Measurements from ENCODE around the gene PCDHGA4.
"Not testable (repeated sequence)": the region's sequence is repeated elsewhere in the genome, so short reads cannot be mapped to it uniquely, and the experiment has no call there.

PCDHGA4 gene

GRCh38 chr5:141354900-141355469 is at the start of gene PCDHGA4:
Gene PCDHGA4, plus strand, starts transcription at chr5:141355021. Its CDS starts 87 bp downstream, at chr5:141355108.
- no peaks in the 10 kb centered on the region for H3K9me3 ChIP-seq (ENCODE audit: control insufficient read depth, insufficient read depth, low read depth, low read length)
- TF ChIP-seq ZFP37 (tag by site-specific recombination; IDR thresholded peaks at IDR 0.05) (no peak), ZNF654 (tag by site-specific recombination; IDR thresholded peaks at IDR 0.05; ENCODE audit: low read depth) (peak; percentile 21), ZNF777 (tag by site-specific recombination; IDR thresholded peaks at IDR 0.05; ENCODE audit: borderline replicate concordance) (no peak), ZNF416 (tag by site-specific recombination; IDR thresholded peaks at IDR 0.05) (no peak)
- no peak within 1 kb of the TSS for H3K27ac ChIP-seq (ENCODE audit: extremely low read depth, low read depth, low read length)
- CTCF ChIA-PET, result interaction anchor here (0.7 to 2.6 kb wide), 19 partner anchors 9 to 213 kb away, joined by 3 to 17 read pairs (median 5); partner anchors contain the start of genes PCDHGA2, PCDHGA5 and TAF7
- H3K36me3 ChIP-seq (ENCODE audit: control insufficient read depth in 2 of 2, insufficient read depth in 1 of 2, low read length in 2 of 2), result no peaks in the 10 kb centered on the region
- POLR2A ChIA-PET, result no interaction called here
- peaks cover 2% of the 10 kb centered on the region; the same call in 1 of the 2 replicates for H3K4me1 ChIP-seq (ENCODE audit: control insufficient read depth, insufficient read depth, low read length)
- H3K4me3 ChIP-seq (ENCODE audit: low read depth, low read length), result peak within 1 kb of the TSS; percentile 13

DNA sequence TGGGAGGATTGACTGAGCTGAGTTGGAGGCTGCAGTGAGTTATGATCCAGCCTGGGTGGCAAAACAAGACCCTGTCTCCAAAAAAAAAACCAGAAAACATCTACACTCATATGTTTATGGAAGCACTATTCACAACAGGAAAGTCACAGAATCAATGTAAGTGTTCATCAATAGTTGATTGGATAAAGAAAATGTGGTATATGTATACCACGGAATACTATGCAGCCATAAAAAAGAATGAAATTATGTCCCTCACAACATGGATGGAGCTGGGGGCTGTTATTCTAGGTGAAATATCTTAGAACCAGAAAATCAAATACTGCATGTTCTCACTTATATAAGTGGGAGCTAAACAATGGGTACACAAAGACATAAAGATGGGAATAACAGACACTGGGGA is 48.2 kb upstream of the PCDHGA4 start:
- POLR2A ChIA-PET, result no interaction called here
- TF ChIP-seq ZNF747 (tag by site-specific recombination; IDR thresholded peaks at IDR 0.05) (no peak), ZNF146 (tag by site-specific recombination; IDR thresholded peaks at IDR 0.05) (peak; percentile 31; the same call in 1 of the 2 replicates), ZFP37 (tag by site-specific recombination; IDR thresholded peaks at IDR 0.05) (no peak), ZBTB6 (tag by site-specific recombination; IDR thresholded peaks at IDR 0.05) (no peak)
- Histone ChIP-seq H3K4me3 (ENCODE audit: low read depth, low read length) (no peak overlapping the region), H3K9me3 (ENCODE audit: control insufficient read depth, insufficient read depth, low read depth, low read length) (no peaks in the 10 kb centered on the region; the same call in 1 of the 2 replicates), H3K36me3 (ENCODE audit: control insufficient read depth in 2 of 2, insufficient read depth in 1 of 2, low read length in 2 of 2) (no peaks in the 10 kb centered on the region), H3K27ac (ENCODE audit: extremely low read depth, low read depth, low read length) (no peak overlapping the region), H3K4me1 (ENCODE audit: control insufficient read depth, insufficient read depth, low read length) (no peaks in the 10 kb centered on the region)
- CTCF ChIA-PET, result interaction anchor here (0.7 kb wide), 1 partner anchor 14 kb away, joined by 4 read pairs; the partner anchor contains the start of gene TAF7

DNA sequence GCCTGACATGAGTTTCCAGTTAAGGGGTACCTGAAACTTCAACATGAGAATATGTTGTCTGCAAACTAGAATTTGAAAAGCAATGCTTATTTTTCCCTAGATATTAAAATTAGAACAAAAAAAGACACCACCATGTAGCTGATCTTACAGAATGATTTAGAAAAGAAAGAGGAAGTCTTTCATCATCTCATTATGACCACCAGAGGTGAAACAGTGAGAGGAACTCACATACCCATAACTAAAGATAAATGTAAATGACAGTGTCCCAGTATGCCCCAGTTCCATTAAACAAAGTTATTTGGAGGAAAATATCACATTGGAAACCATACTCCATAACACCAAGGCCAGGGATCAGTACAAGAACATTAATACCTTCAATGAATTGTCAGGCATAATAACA is 41.1 kb upstream of the PCDHGA4 start:
- POLR2A ChIA-PET, result no interaction called here
- no peaks in the 10 kb centered on the region for H3K4me1 ChIP-seq (ENCODE audit: control insufficient read depth, insufficient read depth, low read length)
- TF ChIP-seq ZNF169 (tag by site-specific recombination; IDR thresholded peaks at IDR 0.05) (no peak), ZNF658 (tag by site-specific recombination; IDR thresholded peaks at IDR 0.05) (no peak), ZNF837 (tag by site-specific recombination; IDR thresholded peaks at IDR 0.05) (no peak)
- TF ChIP-seq, protein P1, sequence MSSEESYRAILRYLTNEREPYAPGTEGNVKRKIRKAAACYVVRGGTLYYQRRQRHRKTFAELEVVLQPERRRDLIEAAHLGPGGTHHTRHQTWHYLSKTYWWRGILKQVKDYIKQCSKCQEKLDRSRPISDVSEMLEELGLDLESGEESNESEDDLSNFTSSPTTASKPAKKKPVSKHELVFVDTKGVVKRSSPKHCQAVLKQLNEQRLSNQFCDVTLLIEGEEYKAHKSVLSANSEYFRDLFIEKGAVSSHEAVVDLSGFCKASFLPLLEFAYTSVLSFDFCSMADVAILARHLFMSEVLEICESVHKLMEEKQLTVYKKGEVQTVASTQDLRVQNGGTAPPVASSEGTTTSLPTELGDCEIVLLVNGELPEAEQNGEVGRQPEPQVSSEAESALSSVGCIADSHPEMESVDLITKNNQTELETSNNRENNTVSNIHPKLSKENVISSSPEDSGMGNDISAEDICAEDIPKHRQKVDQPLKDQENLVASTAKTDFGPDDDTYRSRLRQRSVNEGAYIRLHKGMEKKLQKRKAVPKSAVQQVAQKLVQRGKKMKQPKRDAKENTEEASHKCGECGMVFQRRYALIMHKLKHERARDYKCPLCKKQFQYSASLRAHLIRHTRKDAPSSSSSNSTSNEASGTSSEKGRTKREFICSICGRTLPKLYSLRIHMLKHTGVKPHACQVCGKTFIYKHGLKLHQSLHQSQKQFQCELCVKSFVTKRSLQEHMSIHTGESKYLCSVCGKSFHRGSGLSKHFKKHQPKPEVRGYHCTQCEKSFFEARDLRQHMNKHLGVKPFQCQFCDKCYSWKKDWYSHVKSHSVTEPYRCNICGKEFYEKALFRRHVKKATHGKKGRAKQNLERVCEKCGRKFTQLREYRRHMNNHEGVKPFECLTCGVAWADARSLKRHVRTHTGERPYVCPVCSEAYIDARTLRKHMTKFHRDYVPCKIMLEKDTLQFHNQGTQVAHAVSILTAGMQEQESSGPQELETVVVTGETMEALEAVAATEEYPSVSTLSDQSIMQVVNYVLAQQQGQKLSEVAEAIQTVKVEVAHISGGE (tag by site-specific recombination; conservative IDR thresholded peaks at IDR 0.05; ENCODE audit: low read depth), result no peak
- CTCF ChIA-PET, result no interaction called here
- no peak overlapping the region for H3K4me3 ChIP-seq (ENCODE audit: low read depth, low read length)
- H3K27ac ChIP-seq (ENCODE audit: extremely low read depth, low read depth, low read length), result no peak overlapping the region
- no peaks in the 10 kb centered on the region for H3K9me3 ChIP-seq (ENCODE audit: control insufficient read depth, insufficient read depth, low read depth, low read length)
- peaks cover 4 to 9% of the 10 kb centered on the region in 2 experiments; a peak in 2 of 3 replicates for H3K36me3 ChIP-seq (ENCODE audit: control insufficient read depth in 2 of 2, insufficient read depth in 1 of 2, low read length in 2 of 2)

- POLR2A ChIA-PET, result interaction anchor here (0.5 kb wide), 1 partner anchor 264 kb away, joined by 3 read pairs; no protein-coding TSS in a partner anchor
- H3K36me3 ChIP-seq (ENCODE audit: control insufficient read depth in 2 of 2, insufficient read depth in 1 of 2, low read length in 2 of 2), result peaks cover 4 to 21% of the 10 kb centered on the region in 2 experiments; a peak in 2 of 3 replicates
Observed at GRCh38 chr5:141316963-141317362, 37.9 kb upstream of the PCDHGA4 start.

More at GRCh38 chr5:141316963-141317362, 37.9 kb upstream of the PCDHGA4 start:
- not testable (repeated sequence) for H3K9me3 ChIP-seq (ENCODE audit: control insufficient read depth, insufficient read depth, low read depth, low read length); H3K4me1 ChIP-seq (ENCODE audit: control insufficient read depth, insufficient read depth, low read length); H3K27ac ChIP-seq (ENCODE audit: extremely low read depth, low read depth, low read length); H3K4me3 ChIP-seq (ENCODE audit: low read depth, low read length)
- CTCF ChIA-PET, result interaction anchor here (0.7 to 1.5 kb wide), 3 partner anchors 14 to 1132 kb away, joined by 4 to 5 read pairs (median 4); partner anchors contain the start of genes PCDHGA1 and PCDHGB1

Measured in HEK293 (cell line).